GM19467 (cell line): ENCODE results near the gene CES3.
"Not testable (repeated sequence)": the region's sequence is repeated elsewhere in the genome, so short reads cannot be mapped to it uniquely, and the experiment has no call there.

Experiments
- ATAC-seq: cut with Tn5 transposase; IDR thresholded peaks from one replicate; pipeline ENCODE4 v1.9.1; 2021; ENCODE audit warnings: mild to moderate bottlenecking, moderate library complexity; ENCODE audit not compliant: unreplicated experiment

Gene CES3

DNA sequence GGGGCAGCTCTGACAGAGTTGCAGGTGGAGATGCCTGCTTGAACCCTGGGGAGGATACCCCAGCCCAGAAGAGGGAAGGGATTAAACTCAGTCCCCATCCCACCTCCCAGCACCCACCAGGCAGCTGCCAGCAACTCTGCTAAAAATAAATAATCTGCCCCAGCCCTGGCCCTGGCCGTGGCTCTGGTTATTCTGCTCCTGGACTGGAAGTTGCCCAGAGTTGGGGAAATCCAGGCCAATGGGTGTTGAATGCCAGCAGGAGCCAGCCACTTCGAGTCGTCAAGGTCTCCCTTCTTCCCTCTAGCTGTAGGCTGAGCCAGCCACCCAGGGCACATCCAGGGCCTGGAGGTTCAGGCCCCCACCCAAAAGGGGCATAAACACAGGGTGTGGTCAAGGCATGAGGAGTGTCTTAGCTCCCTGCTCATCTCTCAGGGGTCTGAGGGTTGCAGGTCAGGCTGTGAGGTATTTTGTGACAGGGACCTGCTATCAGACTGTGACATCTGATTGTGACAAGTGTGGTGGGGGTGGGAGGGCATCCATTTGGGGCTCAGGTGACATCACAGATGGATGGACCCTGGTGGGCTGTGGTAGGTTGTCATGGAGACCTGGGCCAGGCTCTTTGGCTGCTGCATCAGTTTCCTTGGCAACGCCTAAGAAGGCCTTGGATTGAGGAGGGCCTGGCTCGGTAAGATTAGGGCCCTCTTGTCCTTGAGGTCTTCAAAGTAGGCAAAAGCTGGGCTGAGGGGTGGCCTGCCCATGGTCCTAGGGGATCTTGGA, 34.7 kb upstream of the CES3 start:
- ATAC-seq, result no peak

GRCh38 chr16:66926961-66927436, 34.1 kb upstream of the CES3 start:
- ATAC-seq, result no peak

DNA sequence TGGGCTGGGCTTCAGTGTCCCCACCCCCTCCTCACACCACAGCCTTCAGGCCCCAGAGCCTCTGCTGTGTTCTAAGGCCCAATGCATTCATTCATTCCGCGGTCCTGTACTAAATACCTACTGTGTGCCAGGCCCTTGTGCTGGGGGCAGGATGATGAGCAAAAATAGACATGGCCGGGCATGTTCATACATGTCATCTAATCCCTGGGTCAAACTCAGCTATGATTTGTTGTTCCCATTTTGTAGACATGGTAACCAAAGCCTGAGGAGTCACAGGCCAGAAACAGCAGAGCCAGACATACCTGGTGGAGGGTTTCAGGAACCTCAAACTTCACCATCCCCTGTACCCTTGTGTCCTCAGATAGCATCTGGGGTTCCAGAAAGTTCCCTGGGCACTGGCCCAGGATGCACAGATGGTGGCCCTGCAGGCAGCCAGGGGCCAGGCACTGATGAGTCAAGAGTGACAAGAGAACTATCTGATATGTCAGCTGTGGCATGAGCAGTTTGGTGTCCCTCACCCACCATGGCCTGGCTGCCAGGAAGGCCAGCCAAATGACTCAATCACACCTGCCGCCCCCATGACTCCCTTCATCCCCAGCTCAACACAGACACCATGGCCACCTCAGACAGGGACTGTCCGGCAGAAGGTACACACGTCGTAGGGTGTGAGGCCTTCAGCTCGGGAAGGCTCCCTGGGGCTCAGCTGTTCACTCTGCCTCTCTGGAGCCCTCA, 33.0 kb upstream of the CES3 start:
- ATAC-seq, result no peak

GRCh38 chr16:66928702-66929388, 32.2 kb upstream of the CES3 start:
- ATAC-seq, result no peak

DNA sequence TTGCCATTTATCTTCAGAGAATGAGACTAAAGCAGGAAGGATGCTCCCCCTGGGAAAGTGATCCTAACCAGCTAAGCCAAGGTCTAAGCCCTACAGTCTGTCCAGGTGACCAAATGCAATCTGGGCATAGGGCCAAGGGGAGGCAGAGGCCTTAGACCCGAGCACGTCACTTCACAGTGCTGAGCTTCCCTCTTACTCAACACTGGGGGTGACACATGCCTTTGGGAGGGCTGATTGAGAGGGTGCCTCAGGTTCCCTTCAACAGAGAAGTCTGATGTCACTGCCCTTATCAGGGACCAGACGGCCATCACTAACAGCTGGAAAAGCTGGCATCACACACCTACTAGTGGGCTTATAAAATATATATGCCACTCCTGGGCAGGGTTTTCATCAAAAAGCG, 30.9 kb upstream of the CES3 start:
- no peak for ATAC-seq

DNA sequence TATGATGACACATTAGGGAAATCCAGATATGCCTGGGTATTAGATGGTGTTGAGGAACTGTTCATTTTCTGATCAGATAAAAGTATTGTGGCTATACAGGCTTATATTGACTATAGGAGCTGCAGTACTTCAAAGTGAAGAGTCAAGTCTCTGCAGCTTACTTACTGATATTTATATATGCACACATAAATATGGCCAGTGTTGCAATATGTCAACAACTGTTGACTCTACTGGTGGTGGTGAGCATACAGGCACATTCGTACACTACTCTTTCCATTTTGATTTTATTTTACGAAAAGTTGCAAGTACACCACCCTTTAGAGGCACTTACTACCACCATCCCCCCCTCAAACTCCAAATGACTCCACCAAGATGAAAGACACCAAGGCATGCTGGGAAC, 29.4 kb upstream of the CES3 start:
- ATAC-seq, result no peak

DNA sequence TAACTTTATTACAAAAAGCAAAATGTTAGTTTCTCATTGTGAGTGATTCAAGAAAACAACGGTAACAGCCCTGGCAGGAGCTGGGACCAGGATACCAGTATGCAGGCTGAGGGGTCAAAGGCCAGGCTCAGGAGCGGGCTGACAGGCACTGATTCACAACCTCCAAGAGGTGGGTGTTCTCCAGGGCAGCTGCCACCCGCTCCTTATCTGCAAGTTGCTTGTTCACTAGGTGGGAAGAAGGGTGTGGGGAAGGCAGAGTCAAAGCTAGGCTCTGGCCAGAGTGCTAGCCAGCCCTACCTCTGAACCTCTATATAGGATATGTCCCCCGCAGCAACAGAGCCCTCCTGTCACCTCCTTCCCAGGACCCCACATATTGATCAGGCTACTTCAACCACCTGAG, 29.0 kb upstream of the CES3 start:
- no peak for ATAC-seq

GRCh38 chr16:66933776-66934137, 27.3 kb upstream of the CES3 start:
- no peak for ATAC-seq

- ATAC-seq, result peak; percentile 79
Measured at GRCh38 chr16:66934138-66934838, 26.8 kb upstream of the CES3 start, which contains the start of gene CIAO2B. TSS of gene CIAO2B (minus strand) at chr16:66934402. CDS start at chr16:66934364, 38 bp downstream.

GRCh38 chr16:66934839-66935313, 26.2 kb upstream of the CES3 start:
- not testable (repeated sequence) for ATAC-seq

- no peak for ATAC-seq
Measured at GRCh38 chr16:66935314-66936011, 25.6 kb upstream of the CES3 start, which contains the start of gene CES2. TSS of gene CES2 (plus strand) at chr16:66935516. CDS start at chr16:66935636, 120 bp downstream.

GRCh38 chr16:66936462-66936861, 24.6 kb upstream of the CES3 start:
- ATAC-seq, result no peak

- ATAC-seq, result no peak
Measured at GRCh38 chr16:66936889-66937554, 24.0 kb upstream of the CES3 start.

DNA sequence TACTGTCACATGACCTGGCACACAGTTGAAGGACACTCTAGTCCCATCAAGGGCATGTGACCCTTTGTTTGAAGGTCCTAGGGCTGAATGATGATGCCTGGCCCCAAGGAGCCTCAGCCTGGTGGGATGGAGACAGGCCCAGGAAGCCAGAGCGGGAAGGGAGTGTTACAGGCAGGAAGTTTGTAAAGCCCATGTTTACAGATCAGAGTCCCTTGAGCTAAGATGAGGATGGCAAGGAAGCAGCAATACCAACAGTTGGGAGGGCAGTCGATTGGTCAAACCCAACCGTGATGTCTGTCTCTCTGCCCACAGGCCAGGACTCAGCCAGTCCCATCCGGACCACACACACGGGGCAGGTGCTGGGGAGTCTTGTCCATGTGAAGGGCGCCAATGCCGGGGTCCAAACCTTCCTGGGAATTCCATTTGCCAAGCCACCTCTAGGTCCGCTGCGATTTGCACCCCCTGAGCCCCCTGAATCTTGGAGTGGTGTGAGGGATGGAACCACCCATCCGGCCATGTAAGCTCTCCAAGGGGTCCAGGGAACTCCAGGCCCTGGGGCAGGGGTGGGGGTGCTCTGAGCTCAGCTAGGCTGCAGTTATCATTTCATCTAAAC, 23.2 kb upstream of the CES3 start:
- ATAC-seq, result no peak

GRCh38 chr16:66939366-66939765, 21.7 kb upstream of the CES3 start:
- no peak for ATAC-seq

DNA sequence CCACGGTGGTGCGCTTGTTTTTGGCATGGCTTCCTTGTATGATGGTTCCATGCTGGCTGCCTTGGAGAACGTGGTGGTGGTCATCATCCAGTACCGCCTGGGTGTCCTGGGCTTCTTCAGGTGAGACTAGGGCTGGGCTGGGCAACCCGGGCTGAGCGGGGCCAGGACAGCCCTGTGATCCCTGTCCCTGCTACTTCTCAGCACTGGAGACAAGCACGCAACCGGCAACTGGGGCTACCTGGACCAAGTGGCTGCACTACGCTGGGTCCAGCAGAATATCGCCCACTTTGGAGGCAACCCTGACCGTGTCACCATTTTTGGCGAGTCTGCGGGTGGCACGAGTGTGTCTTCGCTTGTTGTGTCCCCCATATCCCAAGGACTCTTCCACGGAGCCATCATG, 20.8 kb upstream of the CES3 start:
- ATAC-seq, result no peak

DNA sequence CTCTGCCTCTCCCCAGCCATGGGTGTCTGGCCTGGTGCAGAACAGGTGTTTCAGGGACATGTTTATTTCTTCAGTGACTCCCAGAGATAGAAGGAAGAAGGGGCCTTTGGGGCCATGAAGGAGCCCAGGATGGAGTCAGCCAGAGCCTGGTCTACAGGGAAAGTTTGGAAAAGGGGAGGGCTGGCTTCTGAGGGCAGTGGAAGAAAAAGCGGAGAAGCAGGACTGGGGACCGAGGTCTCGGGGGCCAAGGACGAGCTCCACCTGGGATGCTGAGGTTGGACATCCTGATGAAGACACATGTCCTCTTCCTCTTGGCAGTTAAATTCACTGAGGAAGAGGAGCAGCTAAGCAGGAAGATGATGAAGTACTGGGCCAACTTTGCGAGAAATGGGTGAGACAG, 18.1 kb upstream of the CES3 start:
- no peak for ATAC-seq

DNA sequence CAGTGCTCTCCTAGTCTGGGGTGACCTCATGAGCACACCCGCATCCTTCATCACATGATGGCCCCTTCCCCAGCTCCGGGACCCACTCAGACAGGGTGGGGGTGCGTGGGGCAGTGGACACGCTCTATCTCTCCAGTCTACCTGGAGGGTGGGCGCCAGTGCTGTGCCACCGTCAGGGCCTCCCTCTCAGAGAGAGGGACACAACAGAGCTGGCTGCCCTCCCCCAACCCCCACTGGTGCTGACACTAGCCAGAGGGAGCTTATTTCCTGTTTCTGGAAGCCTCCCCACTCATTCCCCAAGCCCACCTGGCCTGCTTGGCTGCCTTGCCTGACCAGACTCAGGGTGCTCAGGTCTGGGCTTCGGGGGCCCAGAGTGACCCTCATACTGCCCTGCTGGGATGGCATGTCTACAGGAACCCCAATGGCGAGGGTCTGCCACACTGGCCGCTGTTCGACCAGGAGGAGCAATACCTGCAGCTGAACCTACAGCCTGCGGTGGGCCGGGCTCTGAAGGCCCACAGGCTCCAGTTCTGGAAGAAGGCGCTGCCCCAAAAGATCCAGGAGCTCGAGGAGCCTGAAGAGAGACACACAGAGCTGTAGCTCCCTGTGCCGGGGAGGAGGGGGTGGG, 17.5 kb upstream of the CES3 start:
- no peak for ATAC-seq

DNA sequence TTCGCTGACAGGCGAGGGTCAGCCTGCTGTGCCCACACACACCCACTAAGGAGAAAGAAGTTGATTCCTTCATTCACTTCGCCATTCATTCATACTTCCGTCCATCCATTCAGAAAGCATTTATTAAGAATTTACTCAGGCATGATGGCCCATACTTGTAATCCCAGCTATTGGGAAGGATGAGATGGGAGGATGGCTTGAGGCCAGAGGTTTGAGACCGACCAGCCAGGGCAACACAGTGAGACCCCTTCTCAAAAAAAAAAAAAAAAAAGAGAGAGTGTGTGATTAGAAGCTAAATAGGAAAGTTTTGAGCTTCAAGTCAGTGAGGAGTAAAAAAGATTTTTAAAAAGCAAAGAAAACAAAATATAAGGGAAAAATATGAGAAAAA, 17.0 kb upstream of the CES3 start:
- ATAC-seq, result no peak
